H1 (cell line): Measurements from ENCODE around the gene AGBL1. TPM values are rescaled to one million over a fixed set of nuclear protein-coding genes. Genes with fewer than 3 reads are reported as not detected.

ENCODE experiments used
- CHD7 ChIP-seq: fragments of 300-600 bp; sonication (generic); IDR thresholded peaks from 2 replicates; pipeline ENCODE4 v1.7.1; 2012; ENCODE audit warnings: low read length, moderate library complexity, mild to moderate bottlenecking, inconsistent platforms; ENCODE audit not compliant: insufficient replicate concordance
- EZH2 ChIP-seq: fragments of 200-600 bp; sonication (generic); IDR thresholded peaks from 2 replicates; pipeline ENCODE4 v1.7.1; 2012; ENCODE audit warnings: low read depth, mild to moderate bottlenecking, moderate library complexity, low read length, inconsistent platforms; ENCODE audit not compliant: severe bottlenecking
- GABPA ChIP-seq: IDR thresholded peaks from 2 replicates; pipeline ENCODE4 v1.6.1; 2011; ENCODE audit warnings: mild to moderate bottlenecking, low read length, moderate library complexity, borderline replicate concordance; ENCODE audit not compliant: insufficient read depth
- MAFK ChIP-seq: IDR thresholded peaks from 2 replicates; pipeline ENCODE4 v1.6.1; 2012; ENCODE audit warnings: low read depth, mild to moderate bottlenecking, improper control_type of control experiment, low read length
- NRF1 ChIP-seq: IDR thresholded peaks from 2 replicates; pipeline ENCODE4 v1.6.1; 2011; ENCODE audit warnings: mild to moderate bottlenecking, low read depth, low read length, improper control_type of control experiment
- SIRT6 ChIP-seq: IDR thresholded peaks from one replicate; pipeline ENCODE4 v1.7.1; 2012; ENCODE audit warnings: low read length, inconsistent platforms
- polyA plus RNA-seq, 7 experiments: library from polyadenylated mRNA; depleted of rRNA in 3 of 7; stranded (reverse) in 5 of 7; unstranded in 2 of 7; fragments of >200 nt in 5 of 7; fragments of 200-250 nt in 2 of 7; gene quantifications; 1 replicate in 5 of 7; 2 replicates in 1 of 7; 4 replicates in 1 of 7; pipeline versions ENCODE4 v1.2.1 to v1.2.3, GENCODE V29; 2011 to 2013; ENCODE audit warnings: missing spikeins in 2 of 7, mixed read lengths in 2 of 7
- total RNA-seq: library from RNA; stranded (reverse); fragmentation: NEBNext Ultra II Directional; extraction: Animal tissue kit (Norgen Biotek cat#: 25700); gene quantifications from 2 replicates; pipeline ENCODE4 v1.2.1, GENCODE V29; 2021

The AGBL1 gene
- total and polyA plus RNA-seq, 2 of the 8 experiments (the other 6 are each of a cell fraction or from before 2014, with no cell fraction given) = not detected

GRCh38 chr15:86700864-86701610 lies 621.4 kb downstream of the AGBL1 start (continued):
- TF ChIP-seq CHD7 = no peak
- peak; percentile 59; the same call in 1 of the 2 replicates for TF ChIP-seq MAFK
- no peak for TF ChIP-seq NRF1
- no peak for TF ChIP-seq EZH2
- TF ChIP-seq GABPA = no peak
- TF ChIP-seq SIRT6 = no peak
